Activated CD8-positive, alpha-beta T cell treated with anti-CD3 and anti-CD28 coated beads, Interleukin-2, amount 10 ng/mL, durations not matched to agents 7 days and 5 days (primary cell): ENCODE data around the gene RIMS1. TPM values are rescaled to one million over a fixed set of nuclear protein-coding genes. Genes with fewer than 3 reads are reported as not detected.

Experiments used
- ATAC-seq: fragments of 150-1000 bp; cut with Tn5 transposase; one replicate; pipeline ENCODE4 v1.10.0; 2021; ENCODE audit warnings: moderate library complexity
- CTCF ChIA-PET: fragments of 350-600 bp; sonication (Branson Sonifier 250); formaldehyde crosslinking; loops from one replicate; lab custom pipeline; 2021; ENCODE audit warnings: antibody characterized with exemption; lab: Charles Lee
- POLR2A ChIA-PET: fragments of 350-600 bp; sonication (Branson Sonifier 250); formaldehyde crosslinking; loops from one replicate; lab custom pipeline; 2021; ENCODE audit warnings: antibody characterized with exemption; lab: Charles Lee
- DNase-seq: peaks from one replicate; pipeline ENCODE4 v3.0.0-alpha.2; 2020
- H3K27ac Mint-ChIP-seq: one replicate; pipeline ENCODE4 v1.8.0; 2021; ENCODE audit warnings: mild to moderate bottlenecking, mixed read lengths
- H3K27me3 Mint-ChIP-seq: one replicate; pipeline ENCODE4 v1.8.0; 2021; ENCODE audit warnings: low read depth, mixed read lengths
- H3K36me3 Mint-ChIP-seq: one replicate; pipeline ENCODE4 v1.8.0; 2021; ENCODE audit warnings: low read depth, mixed read lengths
- H3K4me1 Mint-ChIP-seq: one replicate; pipeline ENCODE4 v1.8.0; 2021; ENCODE audit warnings: low read depth, mixed read lengths
- H3K4me3 Mint-ChIP-seq: one replicate; pipeline ENCODE4 v1.8.0; 2021; ENCODE audit warnings: mild to moderate bottlenecking, mixed read lengths
- H3K9me3 Mint-ChIP-seq: one replicate; pipeline ENCODE4 v1.8.0; 2022; ENCODE audit warnings: mixed read lengths; ENCODE audit not compliant: insufficient read depth
- total RNA-seq, 2 experiments: library from RNA; stranded (reverse); gene quantifications; one replicate each; pipeline ENCODE4 v1.2.3, GENCODE V29; 2021

RIMS1 gene
- total RNA-seq, 2 experiments from 2014 or later: not detected

DNA sequence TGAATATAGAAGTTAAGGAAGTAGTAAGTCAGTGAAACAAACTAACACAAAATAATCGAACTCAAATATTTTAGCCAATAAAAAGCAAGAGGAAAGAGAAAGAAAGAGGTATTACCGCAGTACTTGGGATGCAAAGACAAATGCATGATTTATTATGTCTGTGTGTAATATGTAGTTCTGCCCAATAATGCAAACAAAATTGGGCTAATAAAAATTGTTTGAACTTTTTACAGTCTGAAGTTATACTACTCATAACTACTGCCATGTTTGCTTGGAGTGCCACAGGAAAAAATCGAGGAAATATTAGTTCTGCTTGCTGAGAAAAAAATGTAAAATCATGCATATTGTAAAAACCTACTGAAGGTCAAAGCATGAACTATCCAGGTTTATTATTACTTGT is 375.2 kb downstream of the RIMS1 start:
- Mint-ChIP-seq H3K9me3 (no peaks in the 10 kb centered on the region), H3K4me1 (no peaks in the 10 kb centered on the region), H3K27ac (no peak overlapping the region), H3K36me3 (no peaks in the 10 kb centered on the region), H3K27me3 (no peaks in the 10 kb centered on the region), H3K4me3 (no peak overlapping the region)
- DNase-seq (no peak), ATAC-seq (no peak)
- POLR2A ChIA-PET: no interaction called here
- CTCF ChIA-PET: no interaction called here

DNA sequence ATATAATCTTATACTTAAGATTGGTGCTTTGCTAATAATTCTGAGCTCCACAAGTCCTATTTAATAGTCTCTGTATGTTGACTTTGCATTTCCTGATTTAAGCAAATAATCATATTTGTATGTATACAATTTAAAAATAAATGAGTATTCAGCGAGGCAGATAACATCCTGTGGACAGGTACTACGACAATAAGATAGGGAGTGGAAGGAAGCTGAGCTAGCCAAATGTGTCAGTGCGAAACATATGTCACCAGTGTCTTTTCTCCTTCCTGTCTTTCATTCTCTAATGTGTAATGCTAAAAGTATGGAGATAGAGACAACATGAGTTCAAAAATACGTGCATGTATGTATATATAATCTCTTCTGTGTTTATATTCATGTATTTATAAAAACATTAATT is 375.9 kb downstream of the RIMS1 start:
- Mint-ChIP-seq H3K9me3 (no peaks in the 10 kb centered on the region), H3K4me3 (no peak overlapping the region), H3K4me1 (no peaks in the 10 kb centered on the region), H3K36me3 (no peaks in the 10 kb centered on the region), H3K27ac (no peak overlapping the region), H3K27me3 (no peaks in the 10 kb centered on the region)
- ATAC-seq: no peak
- no peak for DNase-seq
- ChIA-PET CTCF (no interaction called here), POLR2A (no interaction called here)

DNA sequence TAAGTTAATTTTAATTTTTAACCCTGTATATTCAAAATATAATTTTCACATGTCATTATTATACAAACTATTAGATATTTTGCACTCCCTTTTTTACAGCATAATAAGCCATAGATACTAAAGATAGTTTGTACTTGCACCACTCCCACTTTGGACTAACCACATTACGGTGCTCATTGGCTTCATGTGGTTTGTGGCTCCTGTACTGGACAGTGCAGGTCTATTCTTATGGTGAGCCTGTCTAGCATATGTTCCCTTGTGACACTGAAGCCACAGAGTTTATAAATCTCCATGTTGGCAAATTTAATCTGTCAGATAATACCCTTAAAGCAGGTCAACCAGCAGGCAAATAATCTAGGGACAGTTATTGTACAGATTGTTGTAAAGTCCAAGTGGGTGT is 381.1 kb downstream of the RIMS1 start:
- Mint-ChIP-seq H3K9me3 (no peaks in the 10 kb centered on the region), H3K4me3 (no peak overlapping the region), H3K4me1 (no peaks in the 10 kb centered on the region), H3K27me3 (no peaks in the 10 kb centered on the region), H3K36me3 (no peaks in the 10 kb centered on the region), H3K27ac (no peak overlapping the region)
- no peak for DNase-seq
- ChIA-PET CTCF (no interaction called here), POLR2A (no interaction called here)
- no peak for ATAC-seq

- Mint-ChIP-seq H3K27ac (no peak overlapping the region), H3K4me3 (no peak overlapping the region), H3K4me1 (no peaks in the 10 kb centered on the region), H3K9me3 (no peaks in the 10 kb centered on the region), H3K36me3 (no peaks in the 10 kb centered on the region), H3K27me3 (no peaks in the 10 kb centered on the region)
- ATAC-seq (no peak), DNase-seq (no peak)
- POLR2A ChIA-PET: interaction anchor here (0.7 kb wide), 1 partner anchor 16 kb away, joined by 3 read pairs; no protein-coding TSS in a partner anchor
- CTCF ChIA-PET: no interaction called here
Observed at GRCh38 chr6:72271531-72271930, 385.2 kb downstream of the RIMS1 start.

- ATAC-seq (no peak), DNase-seq (no peak)
- H3K4me1 Mint-ChIP-seq: no peaks in the 10 kb centered on the region
- ChIA-PET POLR2A (no interaction called here), CTCF (no interaction called here)
- H3K27ac Mint-ChIP-seq: no peak overlapping the region
- no peaks in the 10 kb centered on the region for H3K36me3 Mint-ChIP-seq
- no peak overlapping the region for H3K4me3 Mint-ChIP-seq
- no peaks in the 10 kb centered on the region for H3K27me3 Mint-ChIP-seq
- no peaks in the 10 kb centered on the region for H3K9me3 Mint-ChIP-seq
Observed at GRCh38 chr6:72272958-72273357, 386.6 kb downstream of the RIMS1 start.

GRCh38 chr6:72275888-72276287 is 389.5 kb downstream of the RIMS1 start:
- Mint-ChIP-seq H3K4me1 (no peaks in the 10 kb centered on the region), H3K9me3 (no peaks in the 10 kb centered on the region), H3K27ac (no peak overlapping the region), H3K27me3 (no peaks in the 10 kb centered on the region), H3K36me3 (no peaks in the 10 kb centered on the region), H3K4me3 (no peak overlapping the region)
- DNase-seq (no peak), ATAC-seq (no peak)
- ChIA-PET CTCF (no interaction called here), POLR2A (no interaction called here)

- H3K9me3 Mint-ChIP-seq: no peaks in the 10 kb centered on the region
- H3K4me1 Mint-ChIP-seq: no peaks in the 10 kb centered on the region
- no peak overlapping the region for H3K27ac Mint-ChIP-seq
- POLR2A ChIA-PET: no interaction called here
- ATAC-seq: no peak
- DNase-seq: no peak
- no peaks in the 10 kb centered on the region for H3K36me3 Mint-ChIP-seq
- H3K27me3 Mint-ChIP-seq: no peaks in the 10 kb centered on the region
- H3K4me3 Mint-ChIP-seq: no peak overlapping the region
- CTCF ChIA-PET: no interaction called here
Observed at GRCh38 chr6:72282201-72282600, 395.9 kb downstream of the RIMS1 start.

GRCh38 chr6:72283571-72283970 is 397.2 kb downstream of the RIMS1 start:
- DNase-seq (no peak), ATAC-seq (no peak)
- ChIA-PET CTCF (no interaction called here), POLR2A (no interaction called here)
- Mint-ChIP-seq H3K4me1 (no peaks in the 10 kb centered on the region), H3K27me3 (no peaks in the 10 kb centered on the region), H3K9me3 (no peaks in the 10 kb centered on the region), H3K36me3 (no peaks in the 10 kb centered on the region), H3K4me3 (no peak overlapping the region), H3K27ac (no peak overlapping the region)

DNA sequence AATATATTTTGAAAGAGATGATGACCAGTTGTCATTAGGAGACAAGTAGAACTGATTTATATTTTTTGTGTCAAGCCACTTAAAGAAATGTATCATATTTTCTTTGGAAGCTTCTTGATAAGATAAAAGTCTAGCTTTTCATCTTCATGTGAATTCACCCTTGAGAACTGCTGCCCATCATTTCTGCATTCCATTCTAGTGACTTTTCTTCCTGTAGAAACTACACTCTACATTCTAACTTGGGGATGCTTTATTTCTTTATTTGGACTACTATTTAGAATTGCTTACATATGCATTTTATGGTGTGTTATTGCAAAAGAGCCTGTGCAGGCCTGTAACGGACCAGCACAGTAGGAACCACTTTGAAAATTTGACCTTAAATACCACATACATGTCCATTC is 400.6 kb downstream of the RIMS1 start:
- ATAC-seq (no peak), DNase-seq (no peak)
- Mint-ChIP-seq H3K9me3 (no peaks in the 10 kb centered on the region), H3K4me3 (no peak overlapping the region), H3K27me3 (no peaks in the 10 kb centered on the region), H3K36me3 (no peaks in the 10 kb centered on the region), H3K27ac (no peak overlapping the region), H3K4me1 (no peaks in the 10 kb centered on the region)
- ChIA-PET POLR2A (no interaction called here), CTCF (no interaction called here)

DNA sequence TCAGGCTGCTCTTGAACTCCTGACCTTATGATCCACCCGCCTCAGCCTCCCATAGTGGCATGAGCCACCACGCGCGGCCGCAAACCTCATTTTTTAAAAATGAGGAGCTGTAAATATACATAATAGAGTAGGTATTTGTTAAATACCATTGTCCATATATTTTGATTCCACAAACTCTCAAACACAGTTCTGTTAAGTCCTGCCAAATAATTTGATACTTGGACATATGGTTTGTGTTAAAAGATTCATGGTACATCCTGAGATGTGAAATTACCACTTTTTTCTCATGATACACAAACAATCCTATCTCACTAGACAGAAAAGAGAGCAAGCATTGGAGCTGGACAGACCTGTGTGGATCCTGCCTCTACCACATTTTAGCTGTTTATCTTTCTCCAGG is 401.5 kb downstream of the RIMS1 start:
- ChIA-PET CTCF (no interaction called here), POLR2A (no interaction called here)
- no peaks in the 10 kb centered on the region for H3K27me3 Mint-ChIP-seq
- no peaks in the 10 kb centered on the region for H3K4me1 Mint-ChIP-seq
- no peak for DNase-seq
- H3K36me3 Mint-ChIP-seq: no peaks in the 10 kb centered on the region
- no peak for ATAC-seq
- H3K27ac Mint-ChIP-seq: no peak overlapping the region
- no peaks in the 10 kb centered on the region for H3K9me3 Mint-ChIP-seq
- H3K4me3 Mint-ChIP-seq: no peak overlapping the region

GRCh38 chr6:72288592-72288991 is 402.2 kb downstream of the RIMS1 start:
- Mint-ChIP-seq H3K27me3 (no peaks in the 10 kb centered on the region), H3K9me3 (no peaks in the 10 kb centered on the region), H3K36me3 (no peaks in the 10 kb centered on the region), H3K4me3 (no peak overlapping the region), H3K27ac (no peak overlapping the region), H3K4me1 (no peaks in the 10 kb centered on the region)
- ATAC-seq (no peak), DNase-seq (no peak)
- ChIA-PET POLR2A (no interaction called here), CTCF (no interaction called here)

- Mint-ChIP-seq H3K27ac (no peak overlapping the region), H3K9me3 (no peaks in the 10 kb centered on the region), H3K36me3 (no peaks in the 10 kb centered on the region), H3K4me1 (no peaks in the 10 kb centered on the region), H3K27me3 (no peaks in the 10 kb centered on the region), H3K4me3 (no peak overlapping the region)
- ATAC-seq (no peak), DNase-seq (no peak)
- ChIA-PET CTCF (no interaction called here), POLR2A (no interaction called here)
Observed at GRCh38 chr6:72290620-72291019, 404.3 kb downstream of the RIMS1 start.

- ATAC-seq (no peak), DNase-seq (no peak)
- POLR2A ChIA-PET: no interaction called here
- CTCF ChIA-PET: no interaction called here
- Mint-ChIP-seq H3K27me3 (no peaks in the 10 kb centered on the region), H3K9me3 (no peaks in the 10 kb centered on the region), H3K4me3 (no peak overlapping the region), H3K4me1 (no peaks in the 10 kb centered on the region), H3K27ac (no peak overlapping the region), H3K36me3 (no peaks in the 10 kb centered on the region)
Observed at GRCh38 chr6:72296375-72296774, 410.0 kb downstream of the RIMS1 start.
